HG02678 (cell line): Measurements from ENCODE around the gene CLCF1.

Experiments used
- ATAC-seq: cut with Tn5 transposase; IDR thresholded peaks from one replicate; pipeline ENCODE4 v1.9.1; 2021; ENCODE audit warnings: mild to moderate bottlenecking, moderate library complexity; ENCODE audit not compliant: unreplicated experiment

The CLCF1 gene

GRCh38 chr11:67376063-67376820 lies 2.8 kb upstream of the CLCF1 start:
- no peak for ATAC-seq

- ATAC-seq, result no peak
Measured at GRCh38 chr11:67375320-67376055, 2.1 kb upstream of the CLCF1 start.

DNA sequence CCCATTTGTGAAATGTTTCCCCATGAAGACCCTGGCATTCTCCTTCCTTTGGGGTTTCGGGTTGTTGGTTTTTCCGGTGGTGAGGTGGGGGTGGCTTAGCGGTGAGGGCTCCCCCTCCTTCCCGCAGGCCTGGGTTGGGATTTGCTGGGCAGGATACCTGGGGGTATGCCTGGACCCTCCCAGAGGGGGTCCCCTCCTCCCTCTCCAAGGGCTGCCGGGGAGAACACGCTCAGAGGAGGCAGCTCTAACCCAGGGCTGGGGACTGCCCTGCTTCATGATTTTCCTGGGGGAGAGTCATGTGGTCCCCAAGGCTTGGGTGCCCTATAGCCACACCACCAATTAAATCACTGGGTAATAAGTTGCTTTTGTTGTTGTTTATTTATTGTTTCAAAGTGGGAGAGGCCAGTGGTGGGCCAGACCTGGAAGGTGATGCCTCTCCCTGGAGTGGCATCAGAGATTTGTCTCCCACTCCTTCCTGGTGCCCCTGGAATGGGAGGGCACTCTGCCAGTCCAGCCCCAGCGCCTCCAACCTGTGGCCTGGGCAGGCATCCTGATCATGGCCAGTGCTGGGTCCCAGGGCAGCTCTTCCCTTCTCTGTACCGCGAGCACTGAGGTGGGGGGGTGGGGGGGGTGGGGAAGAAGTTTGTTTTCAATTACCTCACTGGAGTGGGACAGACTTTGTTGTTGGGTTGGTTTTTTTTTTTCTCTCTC lies 1.3 kb upstream of the CLCF1 start:
- ATAC-seq, result no peak

DNA sequence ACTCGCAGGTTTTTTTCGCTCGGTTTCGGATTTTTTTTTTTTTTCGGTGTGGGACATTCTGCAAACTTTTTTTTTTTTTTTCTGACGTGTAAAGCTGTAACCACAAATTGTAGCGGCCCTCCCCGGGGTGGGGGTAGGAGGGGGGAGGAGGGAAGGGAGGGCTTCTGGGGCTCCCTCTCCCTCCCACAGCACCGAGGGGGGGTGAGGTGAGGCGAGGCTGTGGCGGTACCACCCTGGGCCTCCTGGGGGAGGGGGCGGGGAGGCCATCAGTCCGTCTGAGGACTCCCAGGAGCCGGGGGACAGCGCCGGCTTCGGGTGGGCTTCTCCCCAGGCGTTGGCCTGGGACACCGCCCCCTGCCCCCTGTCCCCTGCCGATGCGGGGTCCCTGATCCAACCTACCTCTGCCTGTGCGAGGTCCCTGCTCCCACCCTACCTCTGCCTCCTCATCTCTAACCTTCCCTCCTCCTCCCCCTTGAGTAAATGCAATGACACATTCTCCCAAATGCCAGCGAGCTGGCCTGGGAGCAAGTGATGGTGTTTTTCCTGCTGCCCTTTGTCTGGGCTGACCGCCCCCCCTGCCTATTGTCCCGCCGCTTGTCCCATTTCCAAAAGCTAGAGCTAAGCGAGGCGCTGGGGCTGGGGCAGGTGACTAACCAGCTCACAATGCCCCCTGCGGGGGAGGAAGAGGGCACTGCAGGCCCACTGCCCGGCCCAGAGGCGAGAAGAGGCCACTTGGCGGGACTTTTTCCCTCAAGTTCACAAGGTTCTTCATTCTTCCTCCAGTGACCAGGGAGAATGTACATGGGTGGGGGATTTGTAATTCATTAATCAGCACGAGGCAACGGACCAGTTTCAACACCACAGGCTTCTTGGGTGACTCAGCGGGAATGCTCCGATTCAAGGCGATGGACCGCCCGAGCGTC lies 511 bp upstream of the CLCF1 start:
- peak; percentile 28 for ATAC-seq

DNA sequence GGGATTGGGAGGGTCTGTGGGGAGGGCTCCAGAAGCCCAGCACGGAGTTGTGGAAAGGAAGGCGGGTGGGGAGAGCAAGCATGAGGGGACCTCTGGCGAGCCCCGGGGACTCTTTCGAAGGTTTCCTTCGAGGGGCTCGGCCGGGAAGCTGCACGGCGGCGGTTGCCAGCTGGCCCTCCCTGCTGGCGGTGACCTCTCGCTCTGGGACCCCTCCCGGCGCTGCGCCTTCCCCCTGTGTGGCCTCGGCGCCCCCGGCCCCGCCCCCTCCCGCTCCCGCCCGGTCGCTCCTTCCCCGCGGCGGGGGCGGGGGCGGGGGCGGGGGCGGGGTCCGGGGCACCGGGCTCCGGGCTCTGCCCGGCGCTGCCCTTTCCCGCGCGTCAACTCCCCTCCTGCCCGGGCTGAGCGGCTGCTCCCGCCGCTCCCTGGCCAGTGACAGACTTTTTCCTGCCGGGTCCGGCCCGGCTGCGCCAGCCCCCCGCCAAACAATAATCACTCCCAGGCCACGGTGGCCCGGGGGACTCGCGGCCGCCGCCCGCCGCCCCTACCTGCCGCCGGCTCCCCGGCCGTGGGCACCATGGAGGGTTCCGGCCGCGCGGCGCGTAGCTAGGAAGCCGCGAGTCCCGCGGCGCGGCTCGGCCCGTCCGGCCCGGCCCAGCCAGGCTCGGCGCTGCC lies 941 bp downstream of the CLCF1 start:
- ATAC-seq, result peak; percentile 38

- ATAC-seq, result no peak
Measured at GRCh38 chr11:67371911-67372320, 1.5 kb downstream of the CLCF1 start.

GRCh38 chr11:67371189-67371910 lies 2.0 kb downstream of the CLCF1 start:
- ATAC-seq, result no peak

- no peak for ATAC-seq
Measured at GRCh38 chr11:67370351-67371076, 2.9 kb downstream of the CLCF1 start.

GRCh38 chr11:67369801-67370284 lies 3.6 kb downstream of the CLCF1 start:
- ATAC-seq, result no peak

DNA sequence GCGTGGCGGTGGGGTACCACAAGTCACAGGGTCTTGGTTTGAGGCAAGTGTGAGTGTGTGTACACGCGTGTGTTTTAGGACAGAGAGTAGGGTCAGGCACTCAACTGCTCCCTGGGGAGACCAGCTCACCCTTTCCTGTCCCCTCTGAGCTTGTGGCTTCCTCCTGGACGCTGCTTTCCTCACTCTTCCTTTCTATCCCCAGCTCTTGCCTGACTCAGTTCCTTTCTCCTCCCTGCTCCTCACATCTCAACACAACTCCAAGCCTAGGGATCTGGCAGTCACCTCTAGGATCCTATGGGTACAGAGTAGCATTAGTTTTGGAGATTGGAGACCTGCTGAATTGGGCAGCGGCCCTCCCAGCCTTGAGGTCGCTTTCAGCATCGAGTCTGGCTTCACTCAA lies 4.1 kb downstream of the CLCF1 start:
- no peak for ATAC-seq

GRCh38 chr11:67368621-67369020 lies 4.8 kb downstream of the CLCF1 start:
- ATAC-seq, result peak; percentile 35

DNA sequence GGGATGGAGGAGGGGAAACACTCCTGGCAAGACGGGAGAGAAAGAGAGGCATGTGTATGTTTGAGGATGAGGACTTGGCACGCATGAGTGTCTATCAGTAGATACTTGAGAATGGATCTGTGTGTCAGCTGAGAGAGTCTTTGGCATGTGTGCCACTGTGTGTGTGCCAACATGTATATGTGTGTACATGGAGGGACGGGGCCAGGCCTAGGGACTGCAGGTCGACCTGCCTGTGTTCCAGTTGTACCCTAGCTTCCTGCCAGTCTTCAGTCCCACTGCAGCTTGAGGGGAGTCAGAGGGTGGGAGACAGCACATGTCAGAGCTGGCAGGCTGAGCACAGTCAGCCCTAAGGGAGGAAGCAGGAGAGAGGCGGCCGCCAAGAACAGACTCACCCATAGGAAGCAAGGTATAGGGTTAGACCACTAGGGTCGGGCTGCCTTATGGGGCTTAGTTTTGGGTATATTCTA lies 5.6 kb downstream of the CLCF1 start:
- ATAC-seq, result no peak

- no peak for ATAC-seq
Measured at GRCh38 chr11:67366961-67367760, 6.2 kb downstream of the CLCF1 start.

GRCh38 chr11:67366546-67366945 lies 6.9 kb downstream of the CLCF1 start:
- ATAC-seq, result no peak

GRCh38 chr11:67365736-67366444 lies 7.5 kb downstream of the CLCF1 start:
- no peak for ATAC-seq

- ATAC-seq, result no peak
Measured at GRCh38 chr11:67364783-67365722, 8.3 kb downstream of the CLCF1 start.
